ENCODE measurements around the gene MRPS7. TPM values are rescaled to one million over a fixed set of nuclear protein-coding genes. Genes with fewer than 3 reads are reported as not detected.

Gene MRPS7
- total RNA-seq, 1 experiment from 2014 or later: 93.7 TPM

- no peaks in the 10 kb centered on the region for H4K20me1 ChIP-seq (ENCODE audit: control insufficient read depth, insufficient read depth, insufficient read length)
- no peak overlapping the region for H2BK20ac ChIP-seq (ENCODE audit: low read depth, low read length, poor library complexity, severe bottlenecking)
- peaks cover 43 to 91% (median 85%) of the 10 kb centered on the region in 3 experiments for H3K36me3 Mint-ChIP-seq (ENCODE audit: insufficient read depth in 1 of 3, low read depth in 3 of 3)
- no peak overlapping the region for H3K4ac ChIP-seq (ENCODE audit: low read depth, low read length)
- no peak overlapping the region for H3K23ac ChIP-seq (ENCODE audit: insufficient read length, low read depth, low read length)
- H3K56ac ChIP-seq (ENCODE audit: insufficient read length, low read depth, low read length): no peak overlapping the region
- H3T11ph ChIP-seq (ENCODE audit: low read length): no peak overlapping the region
- H2BK12ac ChIP-seq (ENCODE audit: insufficient read length, low read depth, low read length): no peak overlapping the region
- H3K27me3 Mint-ChIP-seq (ENCODE audit: low read depth): no peaks in the 10 kb centered on the region
- H2BK5ac ChIP-seq (ENCODE audit: insufficient read length, low read length): no peak overlapping the region
- H3K4me2 ChIP-seq (ENCODE audit: insufficient read depth, insufficient read length, low read length): no peak overlapping the region
- H3K4me1 Mint-ChIP-seq: no peaks in the 10 kb centered on the region
- H3K14ac ChIP-seq (ENCODE audit: insufficient read depth, low read length): no peak overlapping the region
- no peak overlapping the region for H2AK5ac ChIP-seq (ENCODE audit: insufficient read length, low read length)
- no peak overlapping the region for H3K18ac ChIP-seq (ENCODE audit: insufficient read length, low read depth, low read length)
- no CpG with 5 or more reads among the region's 4 CpGs for WGBS (ENCODE audit: extremely low coverage, insufficient read length, low lambda C conversion rate)
- no peak overlapping the region for H4K91ac ChIP-seq (ENCODE audit: insufficient read length, low read depth, low read length)
- no peaks in the 10 kb centered on the region for H3K27me3 ChIP-seq (ENCODE audit: insufficient read depth, low read length)
- no peak overlapping the region for H2BK15ac ChIP-seq (ENCODE audit: low read depth, low read length)
- no peak overlapping the region for H3K27ac ChIP-seq (ENCODE audit: insufficient read length, low read depth, low read length)
- no peaks in the 10 kb centered on the region for H3K23me2 ChIP-seq (ENCODE audit: insufficient read length, low read depth, low read length, poor library complexity, severe bottlenecking)
- no peaks in the 10 kb centered on the region for H3K79me1 ChIP-seq (ENCODE audit: insufficient read depth, low read depth, low read length, poor library complexity, severe bottlenecking)
- no peak overlapping the region for H2BK120ac ChIP-seq (ENCODE audit: low read depth, low read length, poor library complexity, severe bottlenecking)
- H3K4me1 ChIP-seq (ENCODE audit: insufficient read depth, low read length): no peaks in the 10 kb centered on the region
- TF ChIP-seq CTCF (conservative IDR thresholded peaks at IDR 0.05): no peak
- no peaks in the 10 kb centered on the region for H3K9me3 Mint-ChIP-seq
- no peak for DNase-seq
- no peaks in the 10 kb centered on the region for H3K9me3 ChIP-seq (ENCODE audit: control insufficient read depth, low read depth, low read length)
- no peak overlapping the region for H4K5ac ChIP-seq (ENCODE audit: insufficient read length, low read depth, low read length)
- no peak overlapping the region for H3K9ac ChIP-seq (ENCODE audit: extremely low read depth, insufficient read length, low read length)
- H3K27ac Mint-ChIP-seq: no peak overlapping the region
- no peaks in the 10 kb centered on the region for H3K79me2 ChIP-seq (ENCODE audit: insufficient read depth, low read length)
- no peak overlapping the region for H2AFZ ChIP-seq (ENCODE audit: low read length)
- H3K4me3 Mint-ChIP-seq: no peak overlapping the region
- H4K8ac ChIP-seq (replicated peaks; ENCODE audit: insufficient read length, low read depth, low read length): no peak overlapping the region
Measured at GRCh38 chr17:75228847-75229246, 32.8 kb upstream of the MRPS7 start.
